PC-3 (cell line): ENCODE data around the gene NRCAM. TPM values are rescaled to one million over a fixed set of nuclear protein-coding genes. Genes with fewer than 3 reads are reported as not detected.

Experiments
- ATAC-seq: fragments of 200-7000 bp; cut with Tn5 transposase; 2 replicates; pipeline ENCODE4 v1.9.1; 2020; ENCODE audit warnings: mild to moderate bottlenecking, moderate library complexity
- BruUV-seq: library from RNA; stranded (reverse); fragments of 400-500 nt; replicated peaks from 2 replicates; lab custom pipeline; 2021; lab: Mats Ljungman, UMichigan
- CTCF ChIA-PET: fragments of 300-600 bp; sonication (Branson Sonifier 250); formaldehyde crosslinking; loops from one replicate; lab custom pipeline; 2022; ENCODE audit warnings: antibody characterized with exemption; lab: Charles Lee
- POLR2A ChIA-PET: fragments of 300-600 bp; sonication (Branson Sonifier 250); formaldehyde crosslinking; loops from one replicate; lab custom pipeline; 2022; ENCODE audit warnings: antibody characterized with exemption; ENCODE audit not compliant: unreplicated experiment; lab: Charles Lee
- DNase-seq: peaks from one replicate; pipeline ENCODE4 v3.0.0-alpha.2; 2015
- H2AFZ ChIP-seq: fragments of 300-600 bp; sonication (generic); 2 replicates; pipeline ENCODE4 v1.6.0; 2016; ENCODE audit warnings: antibody characterized with exemption, low read length
- H3F3A ChIP-seq: fragments of 300-600 bp; sonication (generic); one replicate; pipeline ENCODE4 v1.6.0; 2017; ENCODE audit warnings: antibody characterized with exemption, low read length, control low read depth, mild to moderate bottlenecking; ENCODE audit not compliant: unreplicated experiment
- H3K27ac ChIP-seq: fragments of 300-600 bp; sonication (generic); 2 replicates; pipeline ENCODE4 v1.5.1; 2016; ENCODE audit warnings: mild to moderate bottlenecking, low read length
- H3K27me3 ChIP-seq: fragments of 300-600 bp; sonication (generic); 2 replicates; pipeline ENCODE4 v1.6.1; 2016; ENCODE audit warnings: low read length, mixed read lengths
- H3K36me3 ChIP-seq: fragments of 300-600 bp; sonication (generic); 2 replicates; pipeline ENCODE4 v1.6.1; 2016; ENCODE audit warnings: low read depth, mixed run types, low read length, mixed read lengths
- H3K4me1 ChIP-seq: fragments of 300-600 bp; sonication (generic); 2 replicates; pipeline ENCODE4 v1.5.1; 2016; ENCODE audit warnings: low read length; ENCODE audit not compliant: insufficient read depth
- H3K4me2 ChIP-seq: fragments of 300-600 bp; sonication (generic); 2 replicates; pipeline ENCODE4 v1.6.0; 2016; ENCODE audit warnings: low read length
- H3K4me3 ChIP-seq: fragments of 300-600 bp; sonication (generic); 2 replicates; pipeline ENCODE4 v1.5.1; 2016; ENCODE audit warnings: mild to moderate bottlenecking, low read length, mixed read lengths
- H3K79me2 ChIP-seq: fragments of 300-600 bp; sonication (generic); 2 replicates; pipeline ENCODE4 v1.6.1; 2017; ENCODE audit warnings: low read length, mixed read lengths
- H3K9ac ChIP-seq: fragments of 300-600 bp; sonication (generic); 2 replicates; pipeline ENCODE4 v1.6.0; 2016; ENCODE audit warnings: mild to moderate bottlenecking, low read length
- H3K9me2 ChIP-seq: fragments of 300-600 bp; sonication (generic); replicated peaks from 2 replicates; pipeline ENCODE4 v1.6.1; 2016; ENCODE audit warnings: mixed run types, low read length, mixed read lengths
- H3K9me3 ChIP-seq: fragments of 300-600 bp; sonication (generic); 2 replicates; pipeline ENCODE4 v1.6.1; 2016; ENCODE audit warnings: low read length, mixed read lengths
- H4K20me1 ChIP-seq: fragments of 300-600 bp; sonication (generic); 2 replicates; pipeline ENCODE4 v1.6.1; 2016; ENCODE audit warnings: low read length, mixed read lengths
- CTCF ChIP-seq: fragments of 300-600 bp; sonication (generic); conservative IDR thresholded peaks from 2 replicates; pipeline ENCODE4 v1.5.1; 2017; ENCODE audit warnings: antibody characterized with exemption, low read depth, mild to moderate bottlenecking, low read length
- EZH2 ChIP-seq: fragments of 300-600 bp; sonication (generic); IDR thresholded peaks from one replicate; pipeline ENCODE4 v1.6.1; 2017; ENCODE audit warnings: antibody characterized with exemption, mild to moderate bottlenecking, low read length; ENCODE audit not compliant: unreplicated experiment
- EZH2phosphoT487 ChIP-seq: fragments of 300-600 bp; sonication (generic); IDR thresholded peaks from 2 replicates; pipeline ENCODE4 v1.6.1; 2018; ENCODE audit warnings: mild to moderate bottlenecking, antibody characterized with exemption, low read length, borderline replicate concordance
- intact Hi-C: fragments of 100-400 bp; cut with micrococcal nuclease; formaldehyde crosslinking; loops from 2 replicates; pipeline ENCODE4 v1.9.0; 2023
- total RNA-seq: library from RNA; depleted of rRNA; stranded (reverse); fragments of >200 nt; gene quantifications from 2 replicates; pipeline ENCODE4 v1.2.3, GENCODE V29; 2014

NRCAM gene
- total RNA-seq, 1 experiment from 2014 or later: not detected

GRCh38 chr7:108363659-108364058 is 92.6 kb downstream of the NRCAM start:
- Histone ChIP-seq H3K9ac (no peak overlapping the region), H3K27me3 (no peaks in the 10 kb centered on the region), H3K4me3 (no peak overlapping the region), H4K20me1 (no peaks in the 10 kb centered on the region), H3K4me2 (no peak overlapping the region), H3F3A (no peaks in the 10 kb centered on the region), H3K9me3 (no peaks in the 10 kb centered on the region), H3K27ac (no peak overlapping the region), H2AFZ (no peak overlapping the region), H3K9me2 (no peaks in the 10 kb centered on the region), H3K36me3 (no peaks in the 10 kb centered on the region), H3K79me2 (no peaks in the 10 kb centered on the region), H3K4me1 (peaks cover 10% of the 10 kb centered on the region)
- ATAC-seq (no peak), DNase-seq (no peak)
- TF ChIP-seq EZH2: no peak
- TF ChIP-seq EZH2phosphoT487: no peak
- TF ChIP-seq CTCF: no peak
- intact Hi-C loops: no loop called here
- ChIA-PET CTCF (no interaction called here), POLR2A (no interaction called here)
- no TSS peak for BruUV-seq

GRCh38 chr7:108360058-108360800 is 96.0 kb downstream of the NRCAM start:
- Histone ChIP-seq H3K36me3 (no peaks in the 10 kb centered on the region), H3K9me3 (no peaks in the 10 kb centered on the region), H3K4me2 (no peak overlapping the region), H3K27me3 (no peaks in the 10 kb centered on the region), H3F3A (no peaks in the 10 kb centered on the region), H3K4me3 (no peak overlapping the region), H3K4me1 (peaks cover 15% of the 10 kb centered on the region), H3K79me2 (no peaks in the 10 kb centered on the region), H3K27ac (no peak overlapping the region), H4K20me1 (no peaks in the 10 kb centered on the region), H2AFZ (no peak overlapping the region), H3K9ac (no peak overlapping the region), H3K9me2 (no peaks in the 10 kb centered on the region)
- ATAC-seq (no peak), DNase-seq (no peak)
- POLR2A ChIA-PET: interaction anchor here (0.6 kb wide), 1 partner anchor 8 kb away, joined by 5 read pairs; no protein-coding TSS in a partner anchor
- no peak for TF ChIP-seq EZH2
- TF ChIP-seq CTCF: no peak
- TF ChIP-seq EZH2phosphoT487: no peak
- intact Hi-C loops: no loop called here
- CTCF ChIA-PET: no interaction called here
- no TSS peak for BruUV-seq

- intact Hi-C loops: no loop called here
- Histone ChIP-seq H3K9ac (no peak overlapping the region), H3K27me3 (no peaks in the 10 kb centered on the region), H3K4me3 (no peak overlapping the region), H3K4me1 (peaks cover 15% of the 10 kb centered on the region), H3K36me3 (no peaks in the 10 kb centered on the region), H4K20me1 (no peaks in the 10 kb centered on the region), H3F3A (no peaks in the 10 kb centered on the region), H3K27ac (no peak overlapping the region), H3K9me2 (no peaks in the 10 kb centered on the region), H3K9me3 (no peaks in the 10 kb centered on the region), H3K4me2 (peak overlapping the region; percentile 30; the same call in 1 of the 2 replicates), H3K79me2 (no peaks in the 10 kb centered on the region), H2AFZ (no peak overlapping the region)
- no peak for TF ChIP-seq EZH2
- TF ChIP-seq EZH2phosphoT487: no peak
- TF ChIP-seq CTCF: no peak
- DNase-seq: peak; percentile 87
- BruUV-seq: no TSS peak
- CTCF ChIA-PET: interaction anchor here (0.6 kb wide), 1 partner anchor 263 kb away, joined by 3 read pairs; no protein-coding TSS in a partner anchor
- peak; percentile 85 for ATAC-seq
- POLR2A ChIA-PET: no interaction called here
Observed at GRCh38 chr7:108358553-108358952, 97.7 kb downstream of the NRCAM start.
